Measurements from ENCODE around the gene GRK5. TPM values are rescaled to one million over a fixed set of nuclear protein-coding genes. Genes with fewer than 3 reads are reported as not detected.

Gene GRK5
- total RNA-seq, 1 experiment from 2014 or later: 1.2 TPM

- H3K27me3 ChIP-seq (ENCODE audit: insufficient read depth, low read length): no peaks in the 10 kb centered on the region
- H2BK12ac ChIP-seq (ENCODE audit: insufficient read length, low read depth, low read length): no peak overlapping the region
- no peak overlapping the region for H4K8ac ChIP-seq (replicated peaks; ENCODE audit: insufficient read length, low read depth, low read length)
- no peak overlapping the region for H3K4me3 Mint-ChIP-seq
- no peak overlapping the region for H3K23ac ChIP-seq (ENCODE audit: insufficient read length, low read depth, low read length)
- H3K27ac ChIP-seq (ENCODE audit: insufficient read length, low read depth, low read length): no peak overlapping the region
- no peak overlapping the region for H3K4me2 ChIP-seq (ENCODE audit: insufficient read depth, insufficient read length, low read length)
- WGBS (ENCODE audit: extremely low coverage, insufficient read length, low lambda C conversion rate): no CpG with 5 or more reads among the region's 5 CpGs
- no peak overlapping the region for H3K18ac ChIP-seq (ENCODE audit: insufficient read length, low read depth, low read length)
- no peaks in the 10 kb centered on the region for H3K4me1 ChIP-seq (ENCODE audit: insufficient read depth, low read length)
- H3K36me3 Mint-ChIP-seq (ENCODE audit: insufficient read depth in 1 of 3, low read depth in 3 of 3): 0 out of 7 replicates have a peak, but pooled peaks cover 0 to 1% (median 0%) of the 10 kb centered on the region in 3 experiments
- H3K4ac ChIP-seq (ENCODE audit: low read depth, low read length): no peak overlapping the region
- no peak overlapping the region for H2BK20ac ChIP-seq (ENCODE audit: low read depth, low read length, poor library complexity, severe bottlenecking)
- DNase-seq: no peak
- H2AK5ac ChIP-seq (ENCODE audit: insufficient read length, low read length): no peak overlapping the region
- H3K9ac ChIP-seq (ENCODE audit: extremely low read depth, insufficient read length, low read length): no peak overlapping the region
- no peaks in the 10 kb centered on the region for H4K20me1 ChIP-seq (ENCODE audit: control insufficient read depth, insufficient read depth, insufficient read length)
- no peak overlapping the region for H3T11ph ChIP-seq (ENCODE audit: low read length)
- peaks cover 4 to 10% of the 10 kb centered on the region in 2 experiments; a peak in 3 of 4 replicates for H3K4me1 Mint-ChIP-seq
- H3K79me1 ChIP-seq (ENCODE audit: insufficient read depth, low read depth, low read length, poor library complexity, severe bottlenecking): no peaks in the 10 kb centered on the region
- no peaks in the 10 kb centered on the region; the same call in 1 of the 2 replicates for H3K27me3 Mint-ChIP-seq (ENCODE audit: low read depth)
- no peak overlapping the region for H2BK15ac ChIP-seq (ENCODE audit: low read depth, low read length)
- no peak overlapping the region for H3K14ac ChIP-seq (ENCODE audit: insufficient read depth, low read length)
- peaks cover 5 to 9% of the 10 kb centered on the region in 2 experiments; a peak in 4 of 5 replicates for H3K9me3 Mint-ChIP-seq
- no peaks in the 10 kb centered on the region for H3K9me3 ChIP-seq (ENCODE audit: control insufficient read depth, low read depth, low read length)
- no peak overlapping the region for H3K56ac ChIP-seq (ENCODE audit: insufficient read length, low read depth, low read length)
- TF ChIP-seq CTCF (conservative IDR thresholded peaks at IDR 0.05): no peak
- no peak overlapping the region for H4K5ac ChIP-seq (ENCODE audit: insufficient read length, low read depth, low read length)
- no peaks in the 10 kb centered on the region for H3K23me2 ChIP-seq (ENCODE audit: insufficient read length, low read depth, low read length, poor library complexity, severe bottlenecking)
- H3K79me2 ChIP-seq (ENCODE audit: insufficient read depth, low read length): no peaks in the 10 kb centered on the region
- H3K27ac Mint-ChIP-seq: no peak overlapping the region
- no peak overlapping the region for H2BK5ac ChIP-seq (ENCODE audit: insufficient read length, low read length)
- H4K91ac ChIP-seq (ENCODE audit: insufficient read length, low read depth, low read length): no peak overlapping the region
- H2AFZ ChIP-seq (ENCODE audit: low read length): no peak overlapping the region
- H2BK120ac ChIP-seq (ENCODE audit: low read depth, low read length, poor library complexity, severe bottlenecking): no peak overlapping the region
Measured at GRCh38 chr10:119349341-119349740, 142.0 kb downstream of the GRK5 start.

Measured in H9 (cell line).